GM18526 (cell line): Measurements from ENCODE around the gene OR6C65.

Experiments used
- POLR2A ChIP-seq: IDR thresholded peaks from 3 replicates; pipeline ENCODE4 v1.6.1; 2011; ENCODE audit not compliant: insufficient read length; ENCODE audit errors: extremely low read depth

Gene OR6C65

DNA sequence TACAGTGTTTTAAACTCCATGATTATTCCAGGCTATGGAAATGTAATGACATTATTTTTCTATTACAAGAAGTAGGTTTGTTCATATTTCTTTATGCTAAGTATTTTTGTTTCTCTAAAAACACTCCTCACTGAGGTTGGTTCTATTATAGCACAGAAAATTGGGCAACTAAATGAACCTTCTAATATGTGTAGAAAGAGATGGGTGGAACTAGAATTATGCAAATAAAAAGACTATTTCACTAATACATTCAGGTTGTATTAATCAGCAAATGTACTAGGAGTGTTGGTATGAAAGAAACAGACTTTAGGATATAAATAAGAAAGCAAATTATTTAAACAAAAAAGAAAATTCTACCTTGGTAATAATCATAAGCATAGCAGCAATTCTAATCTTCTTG lies 48.5 kb downstream of the OR6C65 start:
- TF ChIP-seq POLR2A, result no peak
